RCC 7860 (cell line): Measurements from ENCODE around the gene ALDH1L2.
"Not testable (repeated sequence)": the region's sequence is repeated elsewhere in the genome, so short reads cannot be mapped to it uniquely, and the experiment has no call there.

Experiments
- DNase-seq: peaks from one replicate; pipeline ENCODE4 v3.0.0-alpha.2; 2015; ENCODE audit warnings: low spot score
- FAIRE-seq: peaks from 2 replicates; lab custom pipeline; 2012; peaks lifted over from hg19 to GRCh38; lab: Jason Lieb, UNC

The ALDH1L2 gene

DNA sequence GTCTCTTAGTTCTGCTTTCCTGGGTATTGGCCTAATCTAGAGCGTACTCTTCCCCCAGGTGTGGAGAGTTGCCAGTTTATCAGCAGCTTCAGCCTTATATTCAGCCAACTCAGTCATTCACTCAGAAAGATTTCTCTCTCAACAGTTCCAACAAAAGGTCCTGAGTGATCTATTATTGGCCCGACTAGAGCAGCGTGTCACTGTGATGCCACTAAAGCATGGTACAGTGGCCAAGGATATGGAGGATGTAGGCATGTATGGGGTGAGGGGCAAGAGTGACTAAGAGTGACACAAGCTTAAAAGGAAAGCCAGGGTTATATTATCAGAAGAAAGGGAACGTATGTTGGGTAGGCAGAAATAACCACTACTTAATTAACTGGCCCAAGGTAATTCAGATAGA, 93.3 kb downstream of the ALDH1L2 start:
- no peak for FAIRE-seq
- peak; percentile 23 for DNase-seq

DNA sequence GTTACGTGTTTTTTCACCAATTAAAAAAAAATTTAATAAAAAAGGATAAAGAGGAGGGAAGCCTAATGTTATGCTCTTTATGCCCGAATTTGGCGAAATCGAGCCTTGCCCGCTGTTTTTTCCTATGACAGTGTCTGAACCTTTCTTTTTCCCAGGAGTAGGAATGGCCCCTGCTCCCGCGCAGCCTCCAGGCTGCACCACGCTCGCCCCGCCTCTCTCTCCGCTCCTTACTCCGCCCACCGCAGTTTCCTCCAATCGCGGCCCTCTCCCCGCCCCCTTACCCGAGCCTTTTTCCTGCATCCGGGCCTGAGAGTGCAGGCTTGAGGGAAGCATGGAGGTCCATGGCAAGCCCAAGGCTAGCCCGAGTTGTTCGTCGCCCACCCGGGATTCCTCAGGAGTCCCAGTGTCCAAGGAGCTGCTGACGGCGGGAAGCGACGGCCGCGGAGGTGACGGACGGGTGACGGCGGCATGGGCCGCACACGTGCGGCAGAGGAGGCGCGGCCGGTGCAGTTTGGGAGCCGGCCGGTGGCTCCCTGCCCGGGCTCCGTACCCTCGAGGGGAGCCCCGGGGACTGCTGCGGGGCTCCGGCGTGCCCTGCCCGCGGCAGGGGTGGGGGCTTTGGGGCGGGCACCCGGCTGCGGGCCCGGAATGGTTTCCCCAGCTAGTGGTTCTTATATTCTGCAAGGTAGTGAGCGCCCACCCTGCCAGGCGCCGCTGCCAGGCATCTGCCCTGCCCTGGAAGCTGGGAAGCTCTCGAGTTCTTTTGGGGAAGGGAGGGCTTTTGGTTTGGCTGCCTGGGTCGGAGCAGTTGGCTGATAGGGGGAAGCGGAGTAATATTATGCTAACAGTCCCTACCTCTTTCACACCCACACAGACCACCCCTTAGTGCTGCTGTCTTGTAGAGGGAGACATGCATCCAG, 98.0 kb downstream of the ALDH1L2 start, which contains the start of gene NOPCHAP1:
Gene NOPCHAP1, plus strand, starts transcription at position 295 of the 920 bp plus-strand sequence. Its CDS starts 37 bp downstream, at position 332.
- DNase-seq (peak; percentile 66), FAIRE-seq (peak; percentile 75)

DNA sequence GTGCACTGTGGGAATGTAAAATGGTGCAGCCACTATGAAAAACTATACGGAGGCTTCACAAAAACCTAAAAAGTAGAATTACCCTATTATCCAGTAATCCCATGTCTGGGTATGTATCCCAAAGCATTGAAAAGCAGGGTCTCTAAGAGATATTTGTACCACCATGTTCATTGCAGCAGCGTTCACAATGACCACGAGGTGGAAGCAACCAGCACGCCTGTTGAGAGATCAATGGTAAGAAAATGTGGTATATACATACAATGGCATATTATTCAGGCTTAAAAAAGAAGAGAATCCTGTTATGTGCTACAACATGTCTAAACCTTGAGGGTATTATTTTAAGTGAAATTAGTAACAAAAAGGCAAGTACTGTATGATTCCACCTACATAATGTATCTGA, 99.1 kb downstream of the ALDH1L2 start:
- DNase-seq (no peak), FAIRE-seq (no peak)

DNA sequence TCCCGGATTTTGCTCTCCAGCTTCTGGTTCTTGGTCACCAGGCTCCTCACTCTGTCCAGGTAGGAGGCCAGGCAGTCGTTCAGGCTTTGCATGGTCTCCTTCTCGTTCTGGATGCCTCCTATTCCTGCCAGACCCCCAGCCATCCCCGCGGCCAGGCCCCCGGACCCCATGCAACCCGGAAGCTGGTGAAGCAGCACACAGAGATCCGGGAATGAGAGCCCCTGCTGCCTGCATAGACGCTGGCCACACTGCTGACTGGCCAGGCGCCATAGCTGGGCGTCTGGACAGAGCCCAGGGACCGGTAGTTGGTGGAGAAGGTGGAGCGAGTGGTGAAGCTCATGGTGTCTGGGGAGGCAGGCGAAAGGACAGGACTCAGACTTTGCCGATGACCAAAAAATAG, 106.6 kb downstream of the ALDH1L2 start:
- not testable (repeated sequence) for DNase-seq, FAIRE-seq

DNA sequence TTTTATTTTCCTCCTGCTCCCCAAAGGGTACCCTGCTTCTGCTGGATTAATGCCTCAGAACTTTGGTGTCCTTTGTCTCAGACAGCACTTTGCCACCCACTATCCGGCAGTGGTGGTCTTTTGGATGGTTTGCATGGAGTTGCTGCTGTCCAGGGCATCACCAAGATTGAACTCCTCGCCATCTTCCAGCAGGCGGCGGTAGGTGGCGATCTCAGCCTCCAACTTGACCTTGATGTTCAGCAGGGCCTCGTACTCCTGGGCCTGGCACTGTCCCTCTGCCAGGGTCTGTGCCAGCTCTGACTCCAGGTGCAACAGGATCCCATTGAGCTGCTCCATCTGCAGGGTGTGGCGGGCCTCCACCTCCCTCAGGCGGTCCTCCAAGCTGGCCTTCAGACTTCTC, 107.6 kb downstream of the ALDH1L2 start:
- FAIRE-seq (no peak), DNase-seq (no peak)

DNA sequence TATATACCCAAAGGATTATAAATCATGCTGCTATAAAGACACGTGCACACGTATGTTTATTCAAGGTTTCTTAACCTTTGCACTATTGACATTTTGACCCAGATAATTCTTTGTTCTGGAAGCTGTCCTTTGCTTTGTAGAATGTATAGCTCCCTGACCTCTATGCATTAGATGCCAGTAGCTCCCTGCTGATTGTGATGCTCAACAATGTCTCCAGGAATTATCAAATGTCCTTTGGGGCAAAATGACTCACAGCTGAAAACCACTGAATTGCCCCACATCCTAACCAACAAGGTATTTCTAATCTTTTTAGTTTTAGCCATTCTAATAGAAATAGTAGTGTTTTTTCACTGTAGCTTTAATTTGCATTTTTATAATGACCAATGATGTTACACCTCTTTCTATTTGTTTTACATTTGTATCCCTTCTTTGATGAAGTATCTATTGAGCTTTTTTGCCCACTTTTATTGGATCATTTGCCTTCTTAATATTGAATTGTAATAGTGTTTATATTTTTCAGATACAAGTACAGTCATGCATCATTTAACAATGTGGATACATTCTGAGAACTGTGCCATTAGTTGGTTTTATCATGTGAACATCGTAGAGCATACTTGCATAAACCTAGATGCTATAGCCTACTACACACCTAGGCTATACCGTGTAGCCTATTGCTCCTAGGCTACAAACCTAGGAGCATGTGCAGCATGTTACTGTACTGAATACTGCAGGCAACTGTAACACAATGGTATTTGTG, 108.5 kb downstream of the ALDH1L2 start:
- DNase-seq, result no peak
- peak; percentile 45 for FAIRE-seq

DNA sequence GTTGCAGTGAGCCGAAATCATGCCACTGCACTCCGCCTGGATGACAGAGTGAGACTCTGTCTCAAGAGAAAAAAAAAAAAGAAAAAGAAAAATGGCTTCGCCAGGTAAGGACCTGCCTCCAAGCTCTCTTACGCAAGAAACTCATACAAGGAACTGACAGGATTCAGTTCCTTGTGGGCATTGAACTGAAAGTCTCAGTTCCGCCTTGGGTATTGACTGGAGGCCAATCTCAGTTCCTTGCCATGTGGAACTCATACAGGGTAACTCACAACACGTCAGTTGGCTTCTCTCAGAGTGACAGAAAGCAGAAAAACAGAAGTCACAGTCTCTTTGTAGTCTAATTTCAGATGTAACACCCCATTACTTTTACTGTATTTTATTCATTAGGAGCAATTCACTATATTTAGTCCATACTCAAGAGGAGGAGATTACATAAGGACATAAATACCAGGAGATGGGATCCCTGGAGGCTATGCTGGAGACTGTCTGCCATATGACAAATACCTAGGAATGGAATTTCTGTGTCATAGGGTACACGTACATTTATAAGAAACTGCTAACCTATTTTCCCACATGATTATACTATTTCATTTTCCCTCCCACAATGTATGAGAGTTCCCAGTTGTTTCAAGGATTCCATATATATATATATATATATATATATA, 109.5 kb downstream of the ALDH1L2 start:
- peak; percentile 34 for DNase-seq

DNA sequence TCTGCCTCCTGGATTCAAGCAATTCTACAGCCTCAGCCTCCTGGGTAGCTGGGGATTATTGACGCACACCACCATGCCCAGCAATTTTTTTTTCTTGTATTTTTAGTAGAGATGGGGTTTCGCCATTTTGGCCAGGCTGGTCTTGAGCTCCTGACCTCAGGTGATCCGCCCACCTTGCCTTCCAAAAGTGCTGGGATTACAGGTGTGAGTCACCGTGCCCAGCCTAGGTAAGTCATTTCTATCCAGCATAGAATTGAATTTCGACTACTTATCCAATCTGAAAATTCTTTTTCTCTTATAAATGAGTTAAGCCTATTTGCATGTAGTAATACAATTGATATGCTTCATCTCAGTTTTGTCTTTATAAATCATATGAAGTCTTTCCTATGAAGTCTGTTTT, 111.0 kb downstream of the ALDH1L2 start:
- DNase-seq (no peak), FAIRE-seq (no peak)

More for the DNA sequence above, 109.5 kb downstream of the ALDH1L2 start:
- FAIRE-seq, result no peak

DNA sequence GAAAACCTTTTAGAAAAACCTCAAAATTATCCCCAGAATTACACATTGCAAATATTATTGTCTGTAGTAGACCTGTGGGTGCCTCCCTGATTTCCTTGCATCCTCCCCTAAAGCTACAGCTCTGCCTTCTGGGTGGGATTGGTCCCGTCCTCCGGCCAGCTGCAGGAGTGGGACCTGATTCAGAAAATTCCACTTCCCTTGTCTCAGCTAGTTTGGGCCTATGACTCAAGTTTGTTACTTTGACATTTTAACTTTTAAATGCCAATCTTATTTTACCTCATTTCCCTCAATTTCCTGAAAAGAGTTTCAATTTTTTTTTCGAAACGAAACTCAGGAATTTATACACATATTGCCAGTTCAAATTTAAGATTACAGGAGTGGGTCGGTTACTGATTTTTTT, 113.0 kb downstream of the ALDH1L2 start:
- no peak for DNase-seq
- no peak for FAIRE-seq
